Renal cortex interstitium (tissue), 11 donors: ENCODE measurements around the gene SBDS. TPM values are rescaled to one million over a fixed set of nuclear protein-coding genes. Genes with fewer than 3 reads are reported as not detected.

Source experiments
- DNase-seq, 11 donors: peaks; one replicate each; pipeline ENCODE4 v3.0.0-alpha.2; 2013; ENCODE audit warnings: low read depth in 9 of 11, low spot score in 4 of 11; ENCODE audit errors: extremely low read depth in 1 of 11
- polyA plus RNA-seq, 3 donors: library from polyadenylated mRNA; unstranded; fragments of 120-200 nt; gene quantifications; one replicate each; pipeline ENCODE4 v1.2.1, GENCODE V29; 2013; ENCODE audit not compliant: insufficient read length in 3 of 3

SBDS gene
- polyA plus RNA-seq, 3 donors: 100 to 131 (median 105) TPM

GRCh38 chr7:66958538-66959350 lies 36.6 kb downstream of the SBDS start:
- DNase-seq: no peak

- DNase-seq: no peak
Measured at GRCh38 chr7:66957595-66958290, 37.6 kb downstream of the SBDS start.

GRCh38 chr7:66953044-66953427 lies 42.4 kb downstream of the SBDS start:
- DNase-seq: no peak

GRCh38 chr7:66952343-66953043 lies 42.9 kb downstream of the SBDS start:
- DNase-seq: no peak

GRCh38 chr7:66950763-66951162 lies 44.6 kb downstream of the SBDS start:
- DNase-seq: no peak

GRCh38 chr7:66950311-66950710 lies 45.1 kb downstream of the SBDS start:
- no peak for DNase-seq

- no peak for DNase-seq
Measured at GRCh38 chr7:66948480-66949109, 46.8 kb downstream of the SBDS start.

- no peak for DNase-seq
Measured at GRCh38 chr7:66946545-66946944, 48.8 kb downstream of the SBDS start.

GRCh38 chr7:66939325-66939724 lies 56.1 kb downstream of the SBDS start:
- no peak for DNase-seq

GRCh38 chr7:66937940-66938339 lies 57.4 kb downstream of the SBDS start:
- DNase-seq: no peak

Other genes starting within 250 kb of the SBDS start
- 10 to 100 TPM; 67.5 to 75.5 (median 75.3) TPM for gene TMEM248, start 74.4 kb downstream of the SBDS start, polyA plus RNA-seq
- gene TYW1, start 1.2 kb upstream of the SBDS start, polyA plus RNA-seq: 10 to 100 TPM; 23.1 to 24.1 (median 23.9) TPM